ENCODE results near the gene FOXE3. TPM values are rescaled to one million over a fixed set of nuclear protein-coding genes. Genes with fewer than 3 reads are reported as not detected.
"Not testable (repeated sequence)": the region's sequence is repeated elsewhere in the genome, so short reads cannot be mapped to it uniquely, and the experiment has no call there.

FOXE3 gene
- total RNA-seq, 1 donor from 2014 or later = not detected

DNA sequence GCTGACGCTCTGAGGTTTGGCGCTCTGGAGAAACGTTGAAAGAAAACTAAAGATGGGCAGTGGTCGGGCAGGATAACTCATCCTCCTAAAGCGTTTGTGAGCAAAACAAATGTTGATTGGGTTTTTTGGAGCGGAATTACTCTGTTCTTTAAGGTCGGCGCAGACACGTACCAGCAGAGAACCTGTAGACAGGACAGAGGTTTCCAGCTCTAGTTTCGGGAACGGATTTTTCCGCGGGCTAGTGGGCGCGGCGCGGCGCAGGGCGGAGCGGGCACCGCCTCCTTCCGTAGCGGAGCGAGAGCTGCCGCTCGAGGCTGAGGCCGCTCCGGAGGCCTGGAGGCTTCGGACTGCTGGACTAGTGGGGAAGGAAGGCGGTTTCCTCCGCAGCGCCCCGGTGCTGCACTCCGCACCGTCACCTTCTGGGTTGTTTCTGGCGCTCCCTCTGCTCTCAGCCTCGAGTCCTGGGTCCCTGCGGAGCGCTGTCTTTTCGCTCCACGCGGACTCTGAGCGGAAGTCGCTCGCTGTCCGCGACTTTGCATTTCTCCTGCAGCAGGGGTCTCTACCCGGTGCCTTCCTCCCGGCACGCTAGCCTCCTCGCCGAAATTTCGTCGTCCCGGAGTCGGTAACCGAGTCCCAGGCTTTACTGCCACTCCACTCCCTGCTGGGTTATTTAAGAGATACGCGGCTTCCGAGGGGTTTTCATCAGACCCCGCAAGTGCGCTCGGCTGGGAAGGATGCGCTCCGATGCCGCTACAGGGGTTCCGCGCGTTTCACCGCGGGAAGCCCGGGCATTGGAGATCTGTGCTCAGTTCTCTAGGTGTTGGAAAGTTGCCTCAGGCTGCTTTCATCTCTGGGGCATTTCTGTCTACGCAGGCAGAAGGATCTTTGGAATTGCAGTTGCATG, 28.7 kb downstream of the FOXE3 start:
- DNase-seq (ENCODE audit: extremely low read depth, low read depth, low spot score) = no peak

DNA sequence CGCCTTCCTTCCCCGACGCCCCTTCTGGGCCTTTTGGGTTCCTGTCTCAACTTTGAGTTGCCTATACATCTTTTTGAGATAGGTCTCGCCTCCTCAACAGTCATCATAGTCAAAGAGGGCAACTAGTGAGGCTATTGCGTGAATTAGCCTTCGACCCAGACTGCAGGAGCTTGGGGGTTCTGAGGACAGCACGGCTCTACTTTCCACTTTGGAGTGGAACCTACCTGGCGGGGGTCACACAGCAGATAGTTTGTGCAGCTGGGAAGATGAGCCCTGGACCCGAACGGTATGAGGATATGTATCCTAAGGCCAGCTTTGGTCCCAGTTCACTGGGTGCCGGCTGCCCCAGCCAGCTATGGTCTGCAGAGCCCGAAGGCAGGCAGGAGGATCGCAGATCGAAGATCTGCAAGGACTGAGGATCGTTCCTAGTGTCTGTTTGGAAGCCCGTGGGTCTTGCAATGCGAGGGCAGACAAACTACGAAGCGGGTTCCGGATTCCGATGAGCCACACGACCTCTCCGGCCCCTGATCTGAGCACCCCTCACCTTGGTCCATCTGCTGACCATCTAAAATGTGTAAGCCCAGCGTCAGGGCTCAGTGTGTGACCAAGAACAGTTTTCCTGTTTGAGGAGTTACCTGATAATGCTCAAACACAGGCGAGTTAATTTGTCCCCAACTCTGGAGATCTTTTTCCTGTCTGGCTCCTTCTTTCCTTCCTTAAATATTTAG, 29.9 kb downstream of the FOXE3 start:
- DNase-seq (ENCODE audit: extremely low read depth, low read depth, low spot score) = no peak

DNA sequence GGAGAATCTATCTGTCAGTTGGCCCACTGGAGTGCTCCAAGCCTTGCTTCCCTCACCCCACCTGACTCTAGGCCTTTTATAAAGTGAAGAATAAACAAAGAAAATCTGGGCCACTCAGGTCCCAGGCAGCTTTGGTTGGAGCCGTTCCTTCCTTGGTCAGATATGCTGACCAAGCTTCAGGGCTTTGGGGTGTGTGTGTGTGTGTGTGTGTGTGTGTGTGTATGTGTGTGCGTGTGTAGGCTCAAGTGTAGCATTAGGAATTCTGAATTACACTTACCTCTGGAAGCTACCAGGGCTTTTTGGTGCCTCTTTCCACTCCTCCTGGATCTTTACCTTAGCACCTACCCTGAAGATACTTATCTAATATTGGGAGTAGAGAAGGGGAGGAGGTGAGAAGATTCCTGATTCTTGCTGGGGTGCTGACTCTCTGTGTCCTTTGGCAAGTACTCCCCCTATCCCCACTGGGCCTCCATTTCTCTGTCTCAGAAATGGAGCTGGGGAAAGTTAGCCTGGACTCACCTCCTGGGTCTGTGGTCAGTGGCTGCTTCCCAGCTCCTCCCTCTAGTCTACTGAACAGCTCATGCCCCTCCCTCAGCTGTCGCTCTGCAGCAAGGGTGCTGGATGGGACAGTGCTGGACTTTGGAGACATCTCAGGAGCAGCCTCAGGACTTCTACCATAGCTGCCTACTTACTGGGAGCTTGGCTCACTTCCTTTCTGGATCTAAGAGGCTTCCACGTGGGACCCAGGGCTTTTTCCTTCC, 32.6 kb downstream of the FOXE3 start:
- no peak for DNase-seq (ENCODE audit: extremely low read depth, low read depth, low spot score)

DNA sequence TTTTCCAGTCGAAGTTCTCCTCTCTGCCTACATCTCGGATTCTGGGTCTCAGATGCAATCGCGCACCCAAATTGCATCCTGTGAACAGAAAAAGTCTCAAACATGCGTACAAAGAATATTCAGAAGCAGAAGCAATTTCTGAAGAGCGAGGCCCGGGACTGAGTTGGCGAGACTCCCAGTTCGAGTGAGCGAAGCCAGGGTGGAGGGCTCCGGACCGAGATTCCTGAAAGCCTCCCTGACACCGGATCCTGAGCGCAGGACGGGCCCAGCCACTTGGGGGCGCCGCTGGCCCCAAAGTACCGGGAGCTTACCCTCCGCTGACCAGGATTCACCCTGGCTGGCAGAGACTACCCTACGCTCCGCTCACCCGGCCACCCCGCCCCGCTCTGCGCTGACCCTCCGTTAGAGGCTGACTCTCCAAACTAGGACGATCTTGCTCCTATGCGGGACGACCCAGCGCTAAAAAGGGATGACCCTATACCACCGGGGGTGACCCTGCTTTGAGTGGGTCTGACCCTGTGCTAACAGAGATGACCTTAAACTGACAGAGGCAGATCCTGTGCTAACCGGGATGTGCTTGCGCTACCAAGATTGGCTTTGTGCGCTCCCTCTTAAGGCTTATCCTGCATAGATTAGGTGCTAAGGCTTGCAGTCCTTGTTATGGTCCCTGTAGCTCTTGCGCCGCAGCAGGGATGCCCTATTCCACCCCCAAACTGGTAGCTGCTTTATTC, 33.9 kb downstream of the FOXE3 start:
- no peak for DNase-seq (ENCODE audit: extremely low read depth, low read depth, low spot score)

DNA sequence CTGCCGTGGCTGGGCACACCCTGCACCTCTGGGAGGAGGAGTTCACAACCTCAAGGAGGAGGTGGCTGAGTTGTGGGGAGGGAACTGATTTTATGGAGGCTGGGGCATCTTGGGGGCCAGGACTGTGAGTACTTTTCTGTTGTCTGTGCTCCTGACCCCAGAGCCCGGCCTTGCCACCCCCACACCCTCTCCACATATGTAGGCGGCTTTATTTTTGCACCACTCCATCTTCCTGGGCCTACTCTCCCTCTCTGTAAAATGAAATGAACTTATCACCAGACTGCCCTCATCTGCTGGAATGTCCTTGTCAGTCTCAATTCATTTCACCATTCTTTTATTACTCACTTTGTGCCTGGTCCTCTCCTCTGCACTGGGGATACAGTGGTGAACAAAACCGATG, 34.5 kb downstream of the FOXE3 start:
- no peak for DNase-seq (ENCODE audit: extremely low read depth, low read depth, low spot score)

DNA sequence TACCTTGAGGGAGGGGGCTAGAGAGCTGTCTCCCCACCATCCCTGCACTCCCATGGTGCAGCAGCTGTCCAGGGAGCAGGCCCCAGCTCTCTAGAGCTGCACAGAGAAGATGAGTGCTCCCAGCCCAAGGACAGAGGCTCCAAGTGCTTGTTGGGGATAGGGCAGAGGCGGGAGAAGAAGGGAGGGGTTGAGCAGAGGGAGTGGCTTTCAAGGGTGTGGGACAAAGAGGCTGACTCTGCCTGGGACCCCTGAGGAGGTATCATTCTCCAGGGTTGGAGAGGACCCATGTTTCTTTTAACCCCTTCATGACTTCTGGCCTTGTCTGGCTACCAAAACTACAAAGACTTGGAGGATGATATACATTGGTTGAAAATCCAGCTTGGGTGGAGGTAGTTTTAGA, 36.3 kb downstream of the FOXE3 start:
- DNase-seq (ENCODE audit: extremely low read depth, low read depth, low spot score) = no peak

DNA sequence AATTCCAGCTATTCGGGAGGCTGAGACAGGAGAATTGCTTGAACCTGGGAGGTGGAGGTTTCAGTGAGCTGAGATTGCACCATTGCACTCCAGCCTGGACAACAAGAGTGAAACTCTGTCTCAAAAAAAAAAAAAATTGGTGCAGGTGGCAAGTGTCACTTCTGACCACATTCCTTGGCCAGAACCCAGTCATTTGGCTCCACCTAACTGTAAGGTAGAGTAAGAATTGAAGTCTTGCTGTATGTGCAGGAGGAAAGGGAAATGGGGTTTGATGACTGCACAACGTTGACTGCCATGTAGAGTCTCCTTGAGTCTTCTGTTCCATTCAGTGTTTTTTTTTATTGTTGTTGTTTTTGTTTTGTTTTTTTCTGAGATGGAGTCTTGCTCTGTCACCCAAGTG, 37.8 kb downstream of the FOXE3 start:
- not testable (repeated sequence) for DNase-seq (ENCODE audit: extremely low read depth, low read depth, low spot score)

DNA sequence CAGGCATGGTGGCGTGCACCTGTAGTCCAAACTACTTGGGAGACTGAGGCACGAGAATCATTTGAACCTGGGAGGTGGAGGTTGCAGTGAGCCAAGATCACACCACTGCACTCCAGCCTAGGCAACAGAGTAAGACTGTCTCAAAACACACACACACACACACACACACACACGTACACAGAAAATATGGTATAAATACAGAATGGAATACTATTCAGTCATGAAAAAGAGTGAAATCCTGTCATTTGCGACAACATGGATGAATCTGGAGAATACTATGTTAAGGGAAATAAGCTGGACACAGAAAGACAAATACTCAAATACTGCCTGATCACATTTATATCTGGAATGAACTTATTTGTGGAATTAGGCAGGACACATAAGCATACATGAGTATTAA, 40.2 kb downstream of the FOXE3 start:
- no peak for DNase-seq (ENCODE audit: extremely low read depth, low read depth, low spot score)

DNA sequence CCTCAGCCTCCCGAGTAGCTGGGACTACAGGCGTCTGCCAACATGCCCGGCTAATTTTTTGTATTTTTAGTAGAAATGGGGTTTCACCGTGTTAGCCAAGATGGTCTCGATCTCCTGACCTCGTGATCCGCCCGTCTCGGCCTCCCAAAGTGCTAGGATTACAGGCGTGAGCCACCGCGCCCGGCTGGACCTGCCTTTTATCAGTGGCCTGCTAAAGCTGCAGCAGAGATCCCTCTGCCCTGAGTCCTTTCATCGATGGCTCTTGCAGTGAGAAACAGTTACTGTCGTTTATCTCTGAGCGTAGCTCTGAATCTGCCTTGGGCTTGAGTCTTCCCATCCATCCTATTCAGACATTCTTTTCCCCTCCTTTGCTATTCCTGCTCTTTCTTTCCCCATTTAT, 41.5 kb downstream of the FOXE3 start:
- DNase-seq (ENCODE audit: extremely low read depth, low read depth, low spot score) = not testable (repeated sequence)

DNA sequence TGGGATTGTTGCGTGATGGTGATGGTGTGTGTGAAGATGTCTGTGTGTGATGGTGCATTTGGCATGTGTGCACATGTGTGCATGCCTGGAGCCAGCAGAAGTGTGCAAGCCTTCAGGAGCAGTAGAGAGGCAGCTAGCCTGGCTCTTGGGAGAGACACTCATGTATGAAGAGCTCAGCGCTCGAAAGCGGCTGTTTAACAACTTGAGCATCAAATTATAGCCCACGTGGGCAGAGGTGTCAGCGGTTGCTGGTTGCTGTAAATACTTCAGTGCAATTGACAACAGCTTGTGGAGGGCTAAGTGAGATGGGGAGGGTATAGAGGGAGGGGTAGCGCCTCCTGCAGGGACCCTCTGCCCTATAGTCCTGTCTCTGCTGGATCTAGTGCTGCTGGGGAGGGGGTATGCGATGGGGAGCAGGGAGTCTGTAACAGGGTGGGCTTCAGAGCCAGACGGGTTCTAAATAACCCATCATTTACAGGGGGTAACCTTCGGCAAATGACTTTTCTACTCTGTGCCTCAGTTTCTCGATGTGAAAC, 43.2 kb downstream of the FOXE3 start:
- no peak for DNase-seq (ENCODE audit: extremely low read depth, low read depth, low spot score)

DNA sequence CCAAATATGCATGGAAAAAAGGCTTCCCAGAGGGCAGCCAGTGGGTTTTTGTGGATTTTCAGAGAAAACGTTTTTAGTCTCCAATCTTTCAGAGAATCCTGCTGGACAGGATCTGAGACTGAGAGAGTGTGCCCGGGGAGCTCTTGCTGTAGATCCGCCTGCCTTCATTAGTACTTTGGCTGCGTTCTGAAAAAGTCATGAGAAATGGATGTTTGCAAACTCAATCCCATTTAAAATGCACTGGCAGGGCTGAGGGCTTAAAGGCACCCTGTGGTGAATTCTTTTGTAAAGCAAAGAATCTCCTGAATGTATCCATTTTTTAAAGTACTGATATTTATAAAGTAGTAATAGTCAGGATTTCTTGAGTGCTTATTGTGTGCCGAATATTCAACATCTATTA, 44.0 kb downstream of the FOXE3 start:
- DNase-seq (ENCODE audit: extremely low read depth, low read depth, low spot score) = no peak

DNA sequence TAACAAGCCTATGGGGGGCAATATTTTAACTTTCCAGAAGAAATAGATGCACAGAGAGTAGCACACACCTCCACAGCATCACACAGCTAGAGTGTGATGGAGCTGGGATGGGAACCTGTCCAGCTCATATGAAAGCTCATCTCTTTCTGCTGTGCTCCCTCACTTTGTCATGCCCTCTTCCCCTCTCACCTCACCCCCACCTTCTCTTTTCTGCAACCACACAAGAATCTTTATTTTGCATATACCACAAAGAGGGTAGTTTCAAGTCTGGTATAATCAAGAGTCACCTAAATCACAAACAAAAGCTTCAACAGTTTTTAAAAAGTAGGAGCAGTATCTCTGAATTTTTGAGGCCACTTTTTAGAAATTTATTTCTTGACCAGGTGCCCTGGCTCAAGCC, 44.4 kb downstream of the FOXE3 start:
- DNase-seq (ENCODE audit: extremely low read depth, low read depth, low spot score) = no peak

DNA sequence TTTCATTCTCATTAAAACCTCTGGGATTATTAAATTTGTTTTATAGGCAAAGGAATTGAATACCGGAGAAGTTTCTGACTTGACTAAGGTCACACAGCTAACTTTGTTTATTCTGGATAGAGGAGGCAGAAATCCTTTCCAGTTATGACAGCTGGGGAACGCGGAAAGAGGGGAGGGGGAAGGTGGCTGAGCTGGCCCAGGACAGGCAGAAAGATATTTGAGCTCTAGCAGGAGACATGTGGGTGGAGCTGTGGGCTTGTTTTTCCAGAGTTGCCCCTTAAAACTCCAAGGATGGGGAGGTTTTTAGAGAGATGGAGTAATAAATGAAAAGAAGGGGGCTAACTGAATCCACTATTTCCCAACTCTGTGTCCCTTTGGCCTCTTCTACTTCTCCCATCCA, 49.5 kb downstream of the FOXE3 start:
- no peak for DNase-seq (ENCODE audit: extremely low read depth, low read depth, low spot score)

Other genes with a start within 250 kb of the FOXE3 start
- gene PDZK1IP1, start 226.2 kb upstream of the FOXE3 start, total RNA-seq = not detected in 2 replicates
- gene TAL1, start 184.1 kb upstream of the FOXE3 start, total RNA-seq = 20.4 and 23.2 TPM in 2 replicates
- gene STIL, start 102.1 kb upstream of the FOXE3 start, total RNA-seq = 3.8 and 7.8 TPM in 2 replicates
- 82.2 and 88.1 TPM in 2 replicates for gene CMPK1, start 82.5 kb upstream of the FOXE3 start, total RNA-seq
- 0.10 and 0.18 TPM in 2 replicates for gene FOXD2, start 21.8 kb downstream of the FOXE3 start, total RNA-seq